Endodermal cell (in vitro differentiated cells): ENCODE measurements around the gene TLR9. TPM values are rescaled to one million over a fixed set of nuclear protein-coding genes. Genes with fewer than 3 reads are reported as not detected.

ENCODE experiments used
- DNase-seq: peaks from one replicate; pipeline ENCODE4 v3.0.0-alpha.2; 2017
- H3K27ac ChIP-seq: 2 replicates; pipeline ENCODE4 v1.5.1; 2013; ENCODE audit warnings: mild to moderate bottlenecking, low read depth, low read length, moderate library complexity
- H3K27me3 ChIP-seq: 2 replicates; pipeline ENCODE4 v1.6.1; 2013; ENCODE audit warnings: mild to moderate bottlenecking, low read length, moderate library complexity; ENCODE audit not compliant: insufficient read depth, control insufficient read depth, poor library complexity, severe bottlenecking
- H3K36me3 ChIP-seq: 2 replicates; pipeline ENCODE4 v1.7.0; 2013; ENCODE audit warnings: mild to moderate bottlenecking, low read length, moderate library complexity; ENCODE audit not compliant: control insufficient read depth, insufficient read depth
- H3K4me1 ChIP-seq: one replicate; pipeline ENCODE4 v1.7.0; 2013; ENCODE audit warnings: low read length; ENCODE audit not compliant: control insufficient read depth, insufficient read depth
- H3K4me3 ChIP-seq: 2 replicates; pipeline ENCODE4 v1.5.1; 2013; ENCODE audit warnings: mild to moderate bottlenecking, low read length, moderate library complexity
- H3K9ac ChIP-seq: 2 replicates; pipeline ENCODE4 v1.6.1; 2013; ENCODE audit warnings: mild to moderate bottlenecking, low read length, moderate library complexity; ENCODE audit not compliant: poor library complexity, severe bottlenecking; ENCODE audit errors: extremely low read depth
- H3K9me3 ChIP-seq: 2 replicates; pipeline ENCODE4 v1.6.1; 2013; ENCODE audit warnings: mild to moderate bottlenecking, low read length, moderate library complexity; ENCODE audit not compliant: control insufficient read depth
- H3K27ac Mint-ChIP-seq: 2 replicates; pipeline ENCODE4 v1.8.0; 2020; ENCODE audit warnings: mixed read lengths
- H3K27me3 Mint-ChIP-seq: 2 replicates; pipeline ENCODE4 v1.8.0; 2021; ENCODE audit warnings: mild to moderate bottlenecking, mixed read lengths; ENCODE audit not compliant: insufficient read depth
- H3K36me3 Mint-ChIP-seq: 2 replicates; pipeline ENCODE4 v1.8.0; 2020; ENCODE audit warnings: low read depth, mixed read lengths
- H3K4me1 Mint-ChIP-seq: 2 replicates; pipeline ENCODE4 v1.8.0; 2020; ENCODE audit warnings: mixed read lengths
- H3K4me3 Mint-ChIP-seq: 2 replicates; pipeline ENCODE4 v1.8.0; 2020; ENCODE audit warnings: mild to moderate bottlenecking, moderate library complexity, mixed read lengths
- H3K9me3 Mint-ChIP-seq: 2 replicates; pipeline ENCODE4 v1.8.0; 2020; ENCODE audit warnings: mild to moderate bottlenecking, mixed read lengths
- WGBS, 2 experiments: methylation state at CpG; one replicate each; pipeline versions ENCODE4 v1.1.5 to v1.1.7; 2013; ENCODE audit warnings: missing lambda C conversion rate in 2 of 2, mixed read lengths in 1 of 2; ENCODE audit not compliant: insufficient coverage in 1 of 2, insufficient read length in 1 of 2; 5-methylcytosine and 5-hydroxymethylcytosine counted together
- total RNA-seq, 2 donors: library from RNA; stranded (reverse); fragmentation: NEBNext Ultra II Directional in 1 of 2; extraction: Animal tissue kit (Norgen Biotek cat#: 25700) in 1 of 2; gene quantifications; 2 replicates in 1 of 2; 3 replicates in 1 of 2; pipeline ENCODE4 v1.2.1, GENCODE V29; 2021
- TF ChIP-seq, protein P1 (sequence below): fragments of 200-600 bp; sonication (generic); conservative IDR thresholded peaks from 2 replicates; pipeline ENCODE4 v1.5.0; 2021; ENCODE audit warnings: antibody characterized with exemption, mild to moderate bottlenecking

The TLR9 gene
- total RNA-seq, 2 donors from 2014 or later: 0.11 TPM; not detected in 1

DNA sequence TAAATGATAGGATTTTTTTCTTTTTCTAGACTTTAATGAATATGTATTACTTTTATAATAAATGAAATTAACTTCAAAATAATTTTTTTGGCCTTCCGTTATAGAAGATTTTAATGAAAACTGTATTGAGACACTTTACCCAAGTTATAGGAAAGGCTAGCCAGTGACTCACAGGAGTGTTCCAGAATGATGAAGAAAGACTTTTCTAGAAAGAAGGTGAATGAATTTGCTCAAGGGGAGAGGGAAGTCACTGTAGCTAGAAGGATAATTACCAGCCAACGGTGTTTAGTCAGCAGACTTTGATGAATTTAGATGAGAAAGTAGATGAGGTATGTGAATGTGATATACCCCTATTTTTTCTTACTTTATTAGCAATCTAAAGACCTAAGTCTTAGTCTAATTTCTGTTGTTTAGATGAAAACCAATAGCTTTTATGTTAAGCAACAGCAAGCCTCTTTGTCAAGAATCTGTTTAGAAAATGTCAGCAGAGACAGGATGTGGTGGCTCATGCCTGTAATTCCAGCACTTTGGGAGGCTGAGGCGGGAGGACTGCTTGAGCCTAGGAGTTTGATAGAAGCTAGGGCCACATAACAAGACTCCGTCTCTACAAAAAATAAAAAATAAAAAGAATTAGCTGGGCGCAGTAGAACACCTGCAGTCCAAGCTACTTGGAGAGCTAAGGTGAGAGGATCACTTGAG, 24.3 kb downstream of the TLR9 start:
- TF ChIP-seq, protein P1, sequence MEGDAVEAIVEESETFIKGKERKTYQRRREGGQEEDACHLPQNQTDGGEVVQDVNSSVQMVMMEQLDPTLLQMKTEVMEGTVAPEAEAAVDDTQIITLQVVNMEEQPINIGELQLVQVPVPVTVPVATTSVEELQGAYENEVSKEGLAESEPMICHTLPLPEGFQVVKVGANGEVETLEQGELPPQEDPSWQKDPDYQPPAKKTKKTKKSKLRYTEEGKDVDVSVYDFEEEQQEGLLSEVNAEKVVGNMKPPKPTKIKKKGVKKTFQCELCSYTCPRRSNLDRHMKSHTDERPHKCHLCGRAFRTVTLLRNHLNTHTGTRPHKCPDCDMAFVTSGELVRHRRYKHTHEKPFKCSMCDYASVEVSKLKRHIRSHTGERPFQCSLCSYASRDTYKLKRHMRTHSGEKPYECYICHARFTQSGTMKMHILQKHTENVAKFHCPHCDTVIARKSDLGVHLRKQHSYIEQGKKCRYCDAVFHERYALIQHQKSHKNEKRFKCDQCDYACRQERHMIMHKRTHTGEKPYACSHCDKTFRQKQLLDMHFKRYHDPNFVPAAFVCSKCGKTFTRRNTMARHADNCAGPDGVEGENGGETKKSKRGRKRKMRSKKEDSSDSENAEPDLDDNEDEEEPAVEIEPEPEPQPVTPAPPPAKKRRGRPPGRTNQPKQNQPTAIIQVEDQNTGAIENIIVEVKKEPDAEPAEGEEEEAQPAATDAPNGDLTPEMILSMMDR: no peak
- Histone ChIP-seq H3K4me3 (no peak overlapping the region), H3K9me3 (no peaks in the 10 kb centered on the region), H3K9ac (no peak overlapping the region), H3K4me1 (peaks cover 9% of the 10 kb centered on the region), H3K27me3 (no peaks in the 10 kb centered on the region), H3K27ac (no peak overlapping the region), H3K36me3 (peaks cover 60% of the 10 kb centered on the region)
- H3K27ac Mint-ChIP-seq: no peak overlapping the region
- 98 to 100% methylated on average over 5 of the region's 5 CpGs for WGBS, 2 experiments
- no peak overlapping the region for H3K4me3 Mint-ChIP-seq
- DNase-seq: no peak
- peaks cover 60% of the 10 kb centered on the region for H3K36me3 Mint-ChIP-seq
- peaks cover 14% of the 10 kb centered on the region for H3K4me1 Mint-ChIP-seq
- H3K9me3 Mint-ChIP-seq: no peaks in the 10 kb centered on the region
- no peaks in the 10 kb centered on the region for H3K27me3 Mint-ChIP-seq

DNA sequence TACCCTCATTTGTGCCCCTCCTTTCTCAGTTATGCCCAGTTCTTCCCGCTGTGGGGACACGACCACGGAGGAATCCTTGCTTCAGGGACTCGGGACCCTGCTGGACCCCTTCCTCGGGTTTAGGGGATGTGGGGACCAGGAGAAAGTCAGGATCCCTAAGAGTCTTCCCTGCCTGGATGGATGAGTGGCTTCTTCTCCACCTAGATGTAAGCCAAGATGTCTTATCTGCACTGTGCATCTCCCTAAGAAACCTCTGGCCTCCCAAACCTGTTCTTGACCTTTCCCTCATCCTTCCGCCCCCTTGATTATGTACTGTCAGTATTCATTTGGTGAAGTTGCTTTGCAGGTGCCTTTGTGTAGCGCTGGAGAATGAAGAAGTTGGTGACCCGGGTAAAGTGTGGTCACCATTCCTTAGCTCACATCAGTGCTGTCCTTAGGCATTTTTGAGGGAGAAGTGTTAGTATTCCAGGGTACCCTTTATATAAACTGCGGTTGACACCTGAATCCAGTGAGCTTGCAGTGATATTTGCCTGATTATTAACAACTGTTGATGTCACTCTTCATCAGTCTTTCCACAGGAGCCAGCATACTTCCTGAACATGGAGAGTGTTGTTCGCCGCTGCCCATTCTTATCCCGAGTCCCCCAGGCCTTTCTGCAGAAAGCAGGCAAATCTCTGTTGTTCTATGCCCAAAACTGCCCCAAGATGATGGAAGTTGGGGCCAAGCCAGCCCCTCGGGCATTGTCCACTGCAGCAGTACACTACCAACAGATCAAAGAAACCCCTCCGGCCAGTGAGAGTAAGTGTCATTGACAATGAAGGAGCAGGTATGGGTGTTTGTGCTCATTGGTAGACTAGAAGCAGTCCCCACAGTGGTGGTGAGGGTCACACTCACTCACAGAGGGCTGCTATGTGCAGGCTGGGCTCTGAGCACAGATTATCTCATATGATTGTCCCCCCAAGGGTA, 26.5 kb downstream of the TLR9 start:
- Mint-ChIP-seq H3K27ac (peak overlapping the region; percentile 41), H3K36me3 (peaks cover 40% of the 10 kb centered on the region), H3K9me3 (no peaks in the 10 kb centered on the region), H3K4me3 (peak overlapping the region; percentile 94), H3K27me3 (no peaks in the 10 kb centered on the region), H3K4me1 (peaks cover 14% of the 10 kb centered on the region)
- no peaks in the 10 kb centered on the region for H3K27me3 ChIP-seq
- peaks cover 9% of the 10 kb centered on the region for H3K4me1 ChIP-seq
- H3K4me3 ChIP-seq: peak overlapping the region; percentile 98
- H3K27ac ChIP-seq: no peak overlapping the region
- H3K36me3 ChIP-seq: peaks cover 39% of the 10 kb centered on the region
- TF ChIP-seq, protein P1: no peak
- H3K9me3 ChIP-seq: no peaks in the 10 kb centered on the region
- H3K9ac ChIP-seq: peak overlapping the region; percentile 86
- DNase-seq: no peak
- WGBS, 2 experiments: 61 to 81% methylated on average over 7 to 14 of the region's 14 CpGs

DNA sequence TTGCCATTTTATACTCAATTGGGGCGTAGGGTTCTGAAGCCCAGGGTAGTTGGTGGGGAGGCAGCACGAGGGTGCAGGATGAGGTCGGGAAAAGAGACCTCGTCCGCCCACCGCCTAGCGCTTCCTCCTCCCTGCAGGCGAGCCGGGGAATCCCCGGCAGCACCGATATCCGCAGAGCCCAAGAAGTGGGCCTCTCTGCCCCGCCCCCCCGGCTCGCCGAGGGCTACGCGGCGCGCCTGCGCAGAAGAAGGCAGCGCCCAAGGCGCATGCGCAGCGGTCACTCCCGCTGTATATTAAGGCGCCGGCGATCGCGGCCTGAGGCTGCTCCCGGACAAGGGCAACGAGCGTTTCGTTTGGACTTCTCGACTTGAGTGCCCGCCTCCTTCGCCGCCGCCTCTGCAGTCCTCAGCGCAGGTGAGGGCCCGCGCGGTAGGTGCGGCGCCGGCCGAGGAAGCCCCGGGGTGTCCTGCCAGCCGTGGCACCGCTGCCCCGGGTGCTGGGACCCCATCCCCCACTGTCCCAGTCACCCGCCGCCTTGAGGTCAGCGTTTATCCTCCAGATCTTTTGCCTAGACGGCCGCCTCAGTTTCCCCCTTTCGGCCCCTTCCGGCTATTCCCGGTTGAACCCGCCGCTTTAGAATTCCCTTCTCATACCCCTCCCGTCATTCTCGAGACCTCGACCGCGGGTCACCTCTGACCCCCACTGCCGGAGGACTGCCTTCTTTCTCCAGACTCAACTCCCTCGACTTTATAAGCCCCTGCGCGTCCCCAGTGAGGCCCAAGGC, 27.4 kb downstream of the TLR9 start, which contains the start of gene ALAS1:
Gene ALAS1, plus strand, starts transcription at position 319 of the 784 bp plus-strand sequence. CDS start 1,082 bp downstream, outside the sequence.
- peaks cover 30% of the 10 kb centered on the region for H3K36me3 ChIP-seq
- peaks cover 14% of the 10 kb centered on the region for H3K4me1 Mint-ChIP-seq
- peak within 1 kb of the TSS; percentile 94 for H3K4me3 Mint-ChIP-seq
- peaks cover 32% of the 10 kb centered on the region for H3K36me3 Mint-ChIP-seq
- H3K9ac ChIP-seq: peak within 1 kb of the TSS; percentile 86
- DNase-seq: peak; percentile 98
- no peaks in the 10 kb centered on the region for H3K27me3 ChIP-seq
- TF ChIP-seq, protein P1: peak; percentile 59
- peaks cover 9% of the 10 kb centered on the region for H3K4me1 ChIP-seq
- peak within 1 kb of the TSS; percentile 98 for H3K4me3 ChIP-seq
- H3K27ac ChIP-seq: no peak within 1 kb of the TSS
- WGBS, 2 experiments: 1 to 2% methylated on average over 35 to 71 of the region's 71 CpGs
- no peaks in the 10 kb centered on the region for H3K9me3 ChIP-seq
- peak within 1 kb of the TSS; percentile 41 for H3K27ac Mint-ChIP-seq
- no peaks in the 10 kb centered on the region for H3K9me3 Mint-ChIP-seq
- H3K27me3 Mint-ChIP-seq: no peaks in the 10 kb centered on the region
